Ammon's horn (tissue), 1 donor: ENCODE results near the gene PRAMEF12.
"Not testable (repeated sequence)": the region's sequence is repeated elsewhere in the genome, so short reads cannot be mapped to it uniquely, and the experiment has no call there.

ENCODE experiments used
- DNase-seq: peaks from one replicate; pipeline ENCODE4 v3.0.0-alpha.2; 2016; ENCODE audit warnings: low spot score

PRAMEF12 gene

DNA sequence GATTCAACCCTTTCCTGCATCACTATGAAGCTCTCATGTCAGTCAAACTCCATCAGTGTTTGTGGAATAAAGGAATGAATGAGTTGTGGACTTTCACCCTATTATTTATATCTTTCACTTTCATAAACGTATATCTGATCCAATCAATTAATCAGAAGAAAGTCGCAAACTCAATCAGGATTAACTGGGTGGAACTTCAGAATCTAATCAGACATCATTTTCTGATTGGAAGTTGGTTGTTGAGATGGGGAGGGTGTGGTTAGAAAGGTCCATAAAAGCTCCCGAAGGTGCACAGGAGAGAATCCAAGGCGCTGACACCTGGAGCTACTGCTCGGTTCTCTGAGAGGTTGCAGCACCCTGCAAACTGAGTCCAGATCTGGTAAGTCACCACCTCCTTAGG, at the start of gene PRAMEF12:
TSS of gene PRAMEF12 (plus strand) at position 301 of the 400 bp plus-strand sequence. CDS start 1,130 bp downstream, outside the sequence.
- DNase-seq, result no peak

DNA sequence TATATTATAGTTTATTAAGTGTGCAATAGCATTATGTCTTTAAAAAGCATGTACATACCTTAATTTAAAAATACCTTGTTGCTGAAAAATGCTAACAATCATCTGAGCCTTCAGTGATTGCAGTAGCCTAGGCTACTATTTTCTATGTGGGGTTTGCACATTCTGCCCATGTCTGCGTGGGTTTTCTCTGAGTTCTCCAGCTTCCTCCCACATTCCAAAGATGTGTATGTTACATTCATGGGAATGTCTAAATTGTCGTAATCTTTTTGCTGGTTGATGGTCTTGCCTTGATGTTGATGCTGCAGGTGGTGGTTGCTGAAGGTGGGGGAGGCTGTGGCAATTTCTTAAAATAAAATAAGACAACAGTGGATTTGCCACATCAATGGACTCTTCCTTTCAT, 45.1 kb upstream of the PRAMEF12 start:
- DNase-seq, result peak; percentile 12

GRCh38 chr1:12730156-12730555, 43.4 kb upstream of the PRAMEF12 start:
- DNase-seq, result no peak

GRCh38 chr1:12731084-12731483, 42.5 kb upstream of the PRAMEF12 start:
- not testable (repeated sequence) for DNase-seq

DNA sequence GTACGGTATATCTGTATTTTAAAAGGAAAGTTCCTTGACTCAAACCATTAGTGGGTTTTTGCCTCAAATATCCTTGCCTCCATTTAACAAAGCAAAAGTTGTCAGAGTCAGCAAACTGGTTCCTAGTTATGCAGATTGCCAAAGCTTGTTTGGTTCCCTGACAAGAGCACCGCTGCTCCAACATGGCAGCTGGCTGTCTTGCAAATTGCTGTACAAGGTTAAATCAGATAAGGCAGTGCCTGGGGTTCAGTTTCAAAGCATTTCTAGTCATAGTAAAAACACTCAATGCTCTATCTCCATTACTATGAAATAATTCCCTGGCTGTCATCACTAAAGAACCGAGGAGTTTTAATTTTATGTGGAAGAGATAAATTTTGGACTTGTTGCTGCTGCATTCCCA, 38.9 kb upstream of the PRAMEF12 start:
- no peak for DNase-seq

DNA sequence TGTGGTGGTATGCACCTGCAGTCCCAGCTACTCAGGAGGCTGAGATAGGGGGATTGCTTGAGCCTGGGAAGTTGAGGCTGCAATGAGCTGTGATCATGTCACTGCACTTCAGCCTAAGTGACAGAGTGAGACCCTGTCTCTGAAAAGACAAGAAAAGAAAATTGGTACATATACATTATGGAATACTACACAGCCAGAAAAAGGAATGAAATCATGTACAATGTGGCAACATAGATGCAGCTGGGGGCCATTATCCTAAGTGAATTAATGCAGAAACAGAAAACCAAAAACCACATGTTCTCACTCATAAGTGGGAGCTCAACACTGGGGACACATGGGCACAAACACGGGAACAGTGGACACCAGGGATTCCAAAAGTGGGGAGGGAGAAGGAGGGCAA, 34.6 kb upstream of the PRAMEF12 start:
- DNase-seq, result no peak

- no peak for DNase-seq
Observed at GRCh38 chr1:12739613-12740012, 33.9 kb upstream of the PRAMEF12 start.

GRCh38 chr1:12741946-12742345, 31.6 kb upstream of the PRAMEF12 start:
- no peak for DNase-seq

GRCh38 chr1:12745126-12745991, 28.2 kb upstream of the PRAMEF12 start:
- DNase-seq, result no peak

DNA sequence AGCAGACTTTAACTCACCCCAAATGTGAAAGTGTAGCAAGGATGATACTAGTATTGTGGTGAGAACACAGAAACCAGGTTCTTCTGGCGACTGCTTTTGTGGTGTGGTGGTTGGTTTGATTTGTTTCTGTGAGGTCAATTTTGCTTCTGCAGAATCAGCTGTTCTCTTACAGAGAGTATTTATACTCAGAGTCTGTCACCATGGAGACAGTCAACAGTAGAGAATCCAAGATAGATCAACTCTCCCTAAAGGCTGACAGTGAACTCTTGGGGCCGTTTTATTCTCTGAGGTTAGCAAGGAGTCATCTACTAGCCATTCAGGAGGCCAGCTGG, 27.6 kb upstream of the PRAMEF12 start, which contains the start of gene CFAP107:
TSS of gene CFAP107 (plus strand) at position 209 of the 332 bp plus-strand sequence. CDS start 231 bp downstream, outside the sequence.
- DNase-seq, result no peak

- no peak for DNase-seq
Observed at GRCh38 chr1:12748778-12749355, 24.7 kb upstream of the PRAMEF12 start.

GRCh38 chr1:12754738-12755137, 18.8 kb upstream of the PRAMEF12 start:
- DNase-seq, result no peak

GRCh38 chr1:12756273-12756672, 17.3 kb upstream of the PRAMEF12 start:
- DNase-seq, result no peak

DNA sequence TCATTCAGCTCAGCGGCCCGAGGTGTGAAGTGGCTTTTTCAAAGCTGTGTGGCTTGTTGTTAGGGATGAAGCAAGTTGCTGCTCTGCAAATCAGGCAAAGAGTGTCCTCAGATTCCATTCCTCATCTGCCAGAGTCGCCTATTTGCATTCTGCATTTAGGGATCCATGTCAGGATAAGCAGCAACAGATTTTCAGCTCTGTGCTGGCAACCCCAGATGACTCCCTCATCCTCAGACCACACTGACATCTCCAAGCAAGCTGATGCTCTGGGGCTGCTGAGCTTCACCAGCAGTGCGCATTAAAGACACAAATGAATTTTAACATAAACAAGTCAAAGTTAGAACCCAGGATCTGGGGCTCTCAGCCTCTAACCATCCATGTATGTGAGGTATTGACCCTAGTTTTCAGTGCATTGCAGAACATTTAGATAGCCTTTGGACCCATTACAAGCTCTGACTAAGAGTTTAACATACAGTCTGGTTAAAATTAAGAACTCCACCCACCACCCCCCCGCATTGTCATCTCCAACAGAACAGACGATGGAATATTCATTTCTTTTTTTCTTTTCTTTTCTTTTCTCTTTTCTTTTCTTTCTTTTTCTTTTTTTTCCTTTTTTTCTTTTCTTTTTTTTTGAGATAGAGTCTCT, 16.6 kb upstream of the PRAMEF12 start:
- peak; percentile 8 for DNase-seq

- no peak for DNase-seq
Observed at GRCh38 chr1:12757836-12758235, 15.7 kb upstream of the PRAMEF12 start.

DNA sequence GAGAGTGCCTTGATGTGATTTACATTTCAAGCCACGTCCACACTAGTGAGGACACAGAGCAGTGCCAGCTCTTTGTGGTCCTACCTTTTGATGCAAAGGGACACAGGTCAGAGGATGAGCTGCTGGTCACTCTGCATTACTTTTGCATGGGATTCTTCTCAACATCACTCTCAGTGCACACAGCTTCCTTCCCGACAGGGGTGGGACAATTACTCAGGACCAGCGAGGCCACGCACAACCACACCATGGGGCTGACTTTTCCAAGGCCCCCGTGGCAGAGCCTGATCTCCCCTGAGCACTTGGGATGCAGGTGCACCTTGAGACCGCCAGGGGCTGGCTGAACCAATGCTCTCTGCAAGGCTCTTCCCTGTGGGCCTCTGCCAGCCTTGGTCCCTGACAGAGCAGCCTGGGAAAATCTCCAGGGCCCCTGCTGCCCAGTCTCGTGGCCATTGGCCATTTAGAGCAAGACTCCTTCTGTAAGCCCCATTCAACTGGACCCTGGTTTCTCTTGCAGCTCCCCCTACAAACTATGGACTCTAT, 13.2 kb upstream of the PRAMEF12 start:
- DNase-seq, result no peak

GRCh38 chr1:12761781-12762180, 11.8 kb upstream of the PRAMEF12 start:
- DNase-seq, result no peak

DNA sequence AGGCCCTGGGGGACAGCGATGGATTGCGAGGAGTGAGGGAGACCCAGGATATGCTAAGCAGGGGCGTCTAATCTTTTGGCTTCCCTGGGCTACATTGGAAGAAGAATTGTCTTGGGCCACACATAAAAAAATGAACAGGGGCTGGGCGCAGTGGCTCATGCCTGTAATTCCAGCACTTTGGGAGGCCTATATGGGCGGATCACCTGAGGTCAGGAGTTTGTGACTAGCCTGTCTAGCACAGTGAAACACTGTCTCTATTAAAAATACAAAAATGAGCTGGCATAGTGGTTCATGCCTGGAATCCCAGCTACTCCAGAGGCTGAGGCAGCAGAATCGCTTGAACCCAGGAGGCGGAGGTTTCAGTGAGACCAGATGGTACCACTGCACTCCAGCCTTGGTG, 10.8 kb upstream of the PRAMEF12 start:
- no peak for DNase-seq

DNA sequence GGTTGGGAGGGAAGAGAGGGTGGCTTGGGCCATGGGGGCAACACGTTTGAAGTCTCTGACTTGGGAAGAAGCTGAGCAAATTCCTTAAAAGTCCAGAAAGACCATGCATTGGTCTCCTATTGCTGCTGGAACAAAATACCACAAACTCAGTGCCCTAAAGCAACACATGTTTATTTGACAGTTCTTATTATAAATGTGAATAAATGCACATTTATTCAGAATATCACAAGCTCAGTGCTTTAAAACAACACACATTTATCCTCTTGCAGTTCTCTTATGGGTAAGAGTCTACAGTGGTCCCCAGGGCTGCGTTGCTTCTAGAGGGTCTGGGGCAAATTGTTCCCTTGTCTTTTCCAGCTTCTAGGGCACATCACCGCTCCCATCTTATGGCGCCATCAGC, 10.1 kb upstream of the PRAMEF12 start:
- DNase-seq, result no peak

DNA sequence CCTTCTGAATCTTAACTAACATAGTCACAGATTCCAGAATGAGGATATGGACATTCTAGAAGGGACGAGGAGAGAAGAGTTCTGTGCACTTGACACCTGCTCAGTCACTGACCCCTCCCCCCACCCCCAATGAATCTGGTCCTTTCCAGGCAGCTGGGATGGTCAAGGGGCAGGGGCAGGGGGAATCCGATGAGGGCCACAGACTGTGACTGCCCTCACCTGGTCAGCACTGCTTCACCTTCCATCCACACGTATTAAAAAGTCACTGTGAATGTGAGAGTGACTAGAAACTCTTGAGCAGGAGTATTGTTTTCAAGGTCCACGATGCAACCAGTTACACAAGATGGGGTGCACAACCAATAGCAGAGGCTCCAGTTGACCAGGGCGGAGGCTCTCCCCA, 9.5 kb upstream of the PRAMEF12 start:
- DNase-seq, result no peak

GRCh38 chr1:12769031-12769430, 4.5 kb upstream of the PRAMEF12 start:
- DNase-seq, result no peak

DNA sequence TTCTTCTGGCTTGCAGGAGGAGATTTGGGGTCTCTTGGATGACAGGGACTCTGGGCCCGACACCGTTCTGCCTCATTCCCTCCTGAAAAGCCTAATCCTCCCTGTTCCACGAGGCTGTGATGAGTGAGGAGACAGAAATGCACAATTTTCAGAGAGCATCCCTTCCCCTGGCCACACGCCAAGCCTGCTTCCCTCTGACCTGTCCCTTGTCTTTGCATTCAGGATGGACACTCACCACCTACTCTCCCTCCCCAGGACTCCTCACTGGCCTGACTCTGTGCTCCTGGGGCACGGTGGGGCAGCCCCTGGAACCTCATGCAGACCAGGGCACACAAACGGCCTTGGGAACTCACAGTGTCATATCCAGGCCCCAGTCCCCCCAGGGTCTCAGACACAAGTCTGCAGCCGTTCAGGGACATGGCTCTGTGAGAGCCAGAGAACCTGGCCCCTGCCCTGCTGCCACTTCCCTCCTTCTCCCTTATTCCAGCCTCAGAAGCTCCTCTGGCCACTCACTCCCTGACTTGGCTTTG, 3.5 kb upstream of the PRAMEF12 start:
- no peak for DNase-seq

GRCh38 chr1:12770620-12771019, 2.9 kb upstream of the PRAMEF12 start:
- DNase-seq, result no peak
